HG03342 (cell line): ENCODE measurements around the gene ABTB1.
"Not testable (repeated sequence)": the region's sequence is repeated elsewhere in the genome, so short reads cannot be mapped to it uniquely, and the experiment has no call there.

ENCODE experiments used
- ATAC-seq: cut with Tn5 transposase; IDR thresholded peaks from one replicate; pipeline ENCODE4 v1.9.1; 2021; ENCODE audit warnings: mild to moderate bottlenecking, moderate library complexity; ENCODE audit not compliant: unreplicated experiment

The ABTB1 gene

GRCh38 chr3:127700406-127700805 lies 27.7 kb downstream of the ABTB1 start:
- ATAC-seq, result no peak

GRCh38 chr3:127701280-127701911 lies 28.6 kb downstream of the ABTB1 start:
- no peak for ATAC-seq

- no peak for ATAC-seq
Observed at GRCh38 chr3:127702151-127702578, 29.4 kb downstream of the ABTB1 start.

GRCh38 chr3:127704840-127705239 lies 32.1 kb downstream of the ABTB1 start:
- not testable (repeated sequence) for ATAC-seq

GRCh38 chr3:127706312-127706711 lies 33.6 kb downstream of the ABTB1 start:
- ATAC-seq, result no peak

GRCh38 chr3:127706785-127707351 lies 34.1 kb downstream of the ABTB1 start:
- no peak for ATAC-seq

- ATAC-seq, result no peak
Observed at GRCh38 chr3:127707851-127708411, 35.2 kb downstream of the ABTB1 start.

GRCh38 chr3:127708837-127709236 lies 36.1 kb downstream of the ABTB1 start:
- ATAC-seq, result no peak

GRCh38 chr3:127709320-127710060 lies 36.7 kb downstream of the ABTB1 start:
- no peak for ATAC-seq

GRCh38 chr3:127710155-127710941 lies 37.6 kb downstream of the ABTB1 start:
- no peak for ATAC-seq

- no peak for ATAC-seq
Observed at GRCh38 chr3:127711021-127711695, 38.4 kb downstream of the ABTB1 start.

- ATAC-seq, result no peak
Observed at GRCh38 chr3:127711896-127712295, 39.1 kb downstream of the ABTB1 start.

- ATAC-seq, result no peak
Observed at GRCh38 chr3:127712461-127712860, 39.7 kb downstream of the ABTB1 start.

GRCh38 chr3:127712881-127713771 lies 40.4 kb downstream of the ABTB1 start:
- no peak for ATAC-seq

GRCh38 chr3:127714125-127714571 lies 41.4 kb downstream of the ABTB1 start:
- ATAC-seq, result no peak

- no peak for ATAC-seq
Observed at GRCh38 chr3:127714866-127715265, 42.1 kb downstream of the ABTB1 start.

GRCh38 chr3:127715532-127715931 lies 42.8 kb downstream of the ABTB1 start:
- no peak for ATAC-seq

- no peak for ATAC-seq
Observed at GRCh38 chr3:127716384-127716783, 43.6 kb downstream of the ABTB1 start.
